ENCODE results near the gene CXCL16. TPM values are rescaled to one million over a fixed set of nuclear protein-coding genes. Genes with fewer than 3 reads are reported as not detected.

The CXCL16 gene
- total RNA-seq, 2 donors from 2014 or later: 2.2 to 4.3 TPM

GRCh38 chr17:4771519-4772234, 31.9 kb upstream of the CXCL16 start, which contains the start of gene TM4SF5:
Gene TM4SF5, plus strand, starts transcription at chr17:4771886. Its CDS starts 37 bp downstream, at chr17:4771923.
- Mint-ChIP-seq H3K36me3 (ENCODE audit: insufficient read depth in 2 of 2) (no peaks in the 10 kb centered on the region), H3K27ac (no peak within 1 kb of the TSS), H3K9me3 (no peaks in the 10 kb centered on the region), H3K4me3 (no peak within 1 kb of the TSS), H3K27me3 (ENCODE audit: low read depth) (no peaks in the 10 kb centered on the region), H3K4me1 (ENCODE audit: low read depth) (peaks cover 6% of the 10 kb centered on the region)
- peak in 1 of 2 donors; percentile 43 for ATAC-seq (replicated peaks in 1 of 2)
- no peak for DNase-seq

DNA sequence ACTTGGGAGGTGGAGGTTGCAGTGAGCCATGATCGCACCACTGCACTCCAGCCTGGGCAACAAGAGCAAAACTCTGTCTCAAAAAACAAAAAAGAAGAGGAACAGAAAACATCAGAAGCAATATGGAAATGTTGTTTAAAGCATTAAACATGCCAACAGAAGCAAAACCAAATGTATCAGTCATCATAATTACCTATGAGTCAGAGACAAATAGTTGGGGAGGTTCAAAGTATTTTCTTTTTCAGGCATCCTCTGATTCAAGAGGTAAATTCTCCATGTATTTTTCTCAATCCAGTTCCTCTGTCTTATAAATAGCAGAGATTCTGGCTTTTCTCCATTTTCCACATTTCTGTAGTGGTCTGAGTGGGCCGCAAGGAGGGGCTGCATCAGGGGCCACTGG, 29.9 kb upstream of the CXCL16 start:
- Mint-ChIP-seq H3K27me3 (ENCODE audit: low read depth) (no peaks in the 10 kb centered on the region), H3K27ac (no peak overlapping the region), H3K9me3 (no peaks in the 10 kb centered on the region), H3K4me3 (no peak overlapping the region), H3K4me1 (ENCODE audit: low read depth) (peaks cover 6% of the 10 kb centered on the region), H3K36me3 (ENCODE audit: insufficient read depth in 2 of 2) (no peaks in the 10 kb centered on the region)
- ATAC-seq (replicated peaks in 1 of 2): no peak
- no peak for DNase-seq

DNA sequence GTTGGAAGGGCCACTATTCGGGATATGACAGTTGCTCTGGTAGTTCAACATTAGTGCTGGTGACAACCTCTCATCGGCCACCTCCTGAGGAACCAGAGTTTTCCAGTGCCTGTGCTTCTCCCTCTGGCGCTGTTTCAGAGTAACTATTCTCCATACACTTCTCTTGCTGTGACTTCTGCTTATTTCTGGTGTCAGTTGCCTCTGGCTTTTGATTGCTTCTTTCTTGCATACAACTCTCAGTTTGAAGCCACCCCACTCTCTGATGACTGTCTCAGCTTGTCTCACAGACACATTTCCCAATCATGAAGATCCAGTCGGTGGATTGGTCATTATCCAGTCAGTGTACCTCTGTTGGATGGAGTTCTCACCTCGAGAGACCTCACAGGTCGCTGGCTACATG, 28.6 kb upstream of the CXCL16 start:
- H3K4me3 Mint-ChIP-seq: no peak overlapping the region
- no peaks in the 10 kb centered on the region for H3K36me3 Mint-ChIP-seq (ENCODE audit: insufficient read depth in 2 of 2)
- no peak overlapping the region for H3K27ac Mint-ChIP-seq
- H3K27me3 Mint-ChIP-seq (ENCODE audit: low read depth): no peaks in the 10 kb centered on the region
- H3K9me3 Mint-ChIP-seq: no peaks in the 10 kb centered on the region
- H3K4me1 Mint-ChIP-seq (ENCODE audit: low read depth): peaks cover 6% of the 10 kb centered on the region
- DNase-seq (no peak), ATAC-seq (replicated peaks in 1 of 2) (no peak)

DNA sequence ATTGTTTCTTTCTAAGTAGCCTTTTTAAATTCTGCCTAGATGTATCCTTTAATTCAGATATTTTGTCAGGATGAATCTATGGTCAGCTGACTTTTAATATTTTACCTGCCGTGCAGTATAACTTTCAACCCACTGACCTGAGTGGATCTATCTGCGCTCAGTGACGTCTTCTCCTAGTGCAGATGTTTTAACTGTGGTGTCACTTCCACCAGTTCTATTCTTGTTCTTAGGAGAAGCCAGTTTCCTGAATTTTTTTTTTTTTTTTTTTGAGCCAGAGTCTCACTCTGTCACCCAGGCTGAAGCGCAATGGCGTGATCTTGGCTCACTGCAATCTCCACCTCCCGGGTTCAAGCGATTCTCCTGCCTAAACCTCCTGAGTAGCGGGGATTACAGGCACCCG, 27.0 kb upstream of the CXCL16 start:
- no peak overlapping the region for H3K27ac Mint-ChIP-seq
- H3K36me3 Mint-ChIP-seq (ENCODE audit: insufficient read depth in 2 of 2): no peaks in the 10 kb centered on the region
- H3K27me3 Mint-ChIP-seq (ENCODE audit: low read depth): no peaks in the 10 kb centered on the region
- H3K4me1 Mint-ChIP-seq (ENCODE audit: low read depth): peaks cover 3% of the 10 kb centered on the region
- no peaks in the 10 kb centered on the region for H3K9me3 Mint-ChIP-seq
- no peak for DNase-seq
- no peak overlapping the region for H3K4me3 Mint-ChIP-seq
- ATAC-seq (replicated peaks in 1 of 2): no peak

DNA sequence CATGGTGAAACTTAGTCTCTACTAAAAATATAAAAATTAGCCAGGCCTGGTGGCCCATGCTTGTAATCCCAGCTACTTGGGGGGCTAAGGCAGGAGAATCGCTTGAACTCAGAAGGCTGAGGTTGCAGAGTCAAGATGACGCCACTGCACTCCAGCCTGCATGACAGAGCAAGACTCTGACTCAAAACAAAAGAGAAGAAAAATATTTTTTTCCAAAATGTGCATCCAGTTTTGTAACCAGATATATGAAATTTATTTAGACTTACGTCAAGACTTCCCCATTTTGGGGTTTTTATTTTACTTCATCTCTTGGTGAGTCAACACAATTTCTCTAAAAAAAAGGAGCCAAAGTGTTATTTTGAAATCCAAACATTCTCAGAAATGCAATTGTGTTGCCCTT, 26.5 kb upstream of the CXCL16 start:
- H3K36me3 Mint-ChIP-seq (ENCODE audit: insufficient read depth in 2 of 2): no peaks in the 10 kb centered on the region
- no peaks in the 10 kb centered on the region for H3K4me1 Mint-ChIP-seq (ENCODE audit: low read depth)
- no peaks in the 10 kb centered on the region for H3K9me3 Mint-ChIP-seq
- ATAC-seq (replicated peaks in 1 of 2) (no peak), DNase-seq (no peak)
- no peak overlapping the region for H3K27ac Mint-ChIP-seq
- H3K27me3 Mint-ChIP-seq (ENCODE audit: low read depth): no peaks in the 10 kb centered on the region
- H3K4me3 Mint-ChIP-seq: no peak overlapping the region

- no peak overlapping the region for H3K4me3 Mint-ChIP-seq
- H3K27ac Mint-ChIP-seq: no peak overlapping the region
- DNase-seq: no peak
- no peak for ATAC-seq (replicated peaks in 1 of 2)
- H3K4me1 Mint-ChIP-seq (ENCODE audit: low read depth): no peaks in the 10 kb centered on the region
- H3K27me3 Mint-ChIP-seq (ENCODE audit: low read depth): no peaks in the 10 kb centered on the region
- H3K9me3 Mint-ChIP-seq: no peaks in the 10 kb centered on the region
- no peaks in the 10 kb centered on the region for H3K36me3 Mint-ChIP-seq (ENCODE audit: insufficient read depth in 2 of 2)
Measured at GRCh38 chr17:4764595-4764994, 24.9 kb upstream of the CXCL16 start.

DNA sequence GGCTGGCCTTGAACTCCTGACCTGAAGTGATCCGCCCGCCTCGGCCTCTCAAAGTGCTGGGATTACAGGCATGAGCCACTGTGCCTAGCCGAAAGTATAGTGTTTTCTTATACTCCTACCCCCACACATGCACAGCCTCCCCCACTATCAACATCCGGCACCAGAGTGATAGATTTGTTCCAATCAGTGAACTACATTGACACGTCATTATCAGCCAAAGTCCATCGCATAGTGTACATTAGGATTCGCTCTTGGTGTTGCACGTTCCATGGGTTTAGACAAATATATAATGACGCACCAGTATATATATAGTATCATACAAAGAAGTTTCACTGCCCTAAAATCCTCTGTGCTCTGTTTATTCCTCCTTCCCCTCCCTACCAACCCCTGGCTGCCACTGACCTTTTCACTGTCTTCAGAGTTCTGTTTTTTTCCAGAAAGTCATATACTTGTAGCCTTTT, 20.1 kb upstream of the CXCL16 start:
- Mint-ChIP-seq H3K4me1 (ENCODE audit: low read depth) (no peaks in the 10 kb centered on the region), H3K9me3 (no peaks in the 10 kb centered on the region), H3K4me3 (no peak overlapping the region), H3K27me3 (ENCODE audit: low read depth) (peaks cover 7% of the 10 kb centered on the region), H3K36me3 (ENCODE audit: insufficient read depth in 2 of 2) (no peaks in the 10 kb centered on the region), H3K27ac (no peak overlapping the region)
- DNase-seq: no peak
- no peak for ATAC-seq (replicated peaks in 1 of 2)

GRCh38 chr17:4753392-4753791, 13.7 kb upstream of the CXCL16 start:
- H3K9me3 Mint-ChIP-seq: no peaks in the 10 kb centered on the region

DNA sequence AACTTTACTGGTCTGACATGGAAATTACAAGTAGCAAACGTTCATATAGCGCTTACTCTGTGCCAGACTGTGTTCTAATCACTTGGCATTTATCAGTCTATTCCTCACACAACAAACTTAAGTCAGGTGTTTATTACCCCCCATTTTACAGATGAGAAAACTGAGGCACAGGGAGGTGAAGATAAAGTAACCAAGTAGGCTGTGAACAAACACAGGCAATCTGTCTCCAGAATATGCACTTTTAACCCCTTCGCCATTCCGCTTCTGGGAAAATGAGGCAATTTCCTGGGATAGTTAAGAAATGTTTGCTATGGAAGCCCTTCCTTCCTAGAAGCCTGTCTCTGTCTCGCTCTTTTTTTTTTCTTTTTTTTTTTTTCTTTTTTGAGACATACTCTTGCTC, 12.2 kb upstream of the CXCL16 start:
- ATAC-seq (replicated peaks in 1 of 2): no peak
- H3K27me3 Mint-ChIP-seq (ENCODE audit: low read depth): peaks cover 25% of the 10 kb centered on the region
- H3K9me3 Mint-ChIP-seq: no peaks in the 10 kb centered on the region
- no peak for DNase-seq
- no peaks in the 10 kb centered on the region for H3K36me3 Mint-ChIP-seq (ENCODE audit: insufficient read depth in 2 of 2)
- H3K27ac Mint-ChIP-seq: no peak overlapping the region
- H3K4me1 Mint-ChIP-seq (ENCODE audit: low read depth): peaks cover 12% of the 10 kb centered on the region
- no peak overlapping the region for H3K4me3 Mint-ChIP-seq

More at GRCh38 chr17:4753392-4753791, 13.7 kb upstream of the CXCL16 start:
- Mint-ChIP-seq H3K36me3 (ENCODE audit: insufficient read depth in 2 of 2) (no peaks in the 10 kb centered on the region), H3K4me3 (no peak overlapping the region), H3K27me3 (ENCODE audit: low read depth) (peaks cover 25% of the 10 kb centered on the region), H3K4me1 (ENCODE audit: low read depth) (peaks cover 2% of the 10 kb centered on the region), H3K27ac (no peak overlapping the region)
- ATAC-seq (replicated peaks in 1 of 2) (no peak), DNase-seq (no peak)

- no peaks in the 10 kb centered on the region for H3K9me3 Mint-ChIP-seq
- peaks cover 18% of the 10 kb centered on the region for H3K4me1 Mint-ChIP-seq (ENCODE audit: low read depth)
- H3K36me3 Mint-ChIP-seq (ENCODE audit: insufficient read depth in 2 of 2): no peaks in the 10 kb centered on the region
- H3K27me3 Mint-ChIP-seq (ENCODE audit: low read depth): peaks cover 25% of the 10 kb centered on the region
- no peak for ATAC-seq (replicated peaks in 1 of 2)
- H3K4me3 Mint-ChIP-seq: no peak overlapping the region
- no peak for DNase-seq
- H3K27ac Mint-ChIP-seq: no peak overlapping the region
Measured at GRCh38 chr17:4750606-4751005, 10.9 kb upstream of the CXCL16 start.

- DNase-seq (no peak), ATAC-seq (replicated peaks in 1 of 2) (no peak)
- no peaks in the 10 kb centered on the region for H3K36me3 Mint-ChIP-seq (ENCODE audit: insufficient read depth in 2 of 2)
- H3K4me3 Mint-ChIP-seq: peak overlapping the region in 1 of 2 donors; percentile 78
- peaks cover 18% of the 10 kb centered on the region for H3K4me1 Mint-ChIP-seq (ENCODE audit: low read depth)
- no peak overlapping the region for H3K27ac Mint-ChIP-seq
- peaks cover 11% of the 10 kb centered on the region for H3K27me3 Mint-ChIP-seq (ENCODE audit: low read depth)
- H3K9me3 Mint-ChIP-seq: no peaks in the 10 kb centered on the region
Measured at GRCh38 chr17:4748686-4749085, 9.0 kb upstream of the CXCL16 start.

GRCh38 chr17:4747847-4748246, 8.1 kb upstream of the CXCL16 start:
- peaks cover 8% of the 10 kb centered on the region for H3K27me3 Mint-ChIP-seq (ENCODE audit: low read depth)
- H3K27ac Mint-ChIP-seq: peak overlapping the region; percentile 51
- H3K4me1 Mint-ChIP-seq (ENCODE audit: low read depth): peaks cover 18% of the 10 kb centered on the region
- H3K9me3 Mint-ChIP-seq: no peaks in the 10 kb centered on the region
- no peaks in the 10 kb centered on the region for H3K36me3 Mint-ChIP-seq (ENCODE audit: insufficient read depth in 2 of 2)
- ATAC-seq (replicated peaks in 1 of 2): peak; percentile 81 to 93
- peak; percentile 30 to 40 for DNase-seq
- peak overlapping the region; percentile 76 to 78 for H3K4me3 Mint-ChIP-seq

- peaks cover 23% of the 10 kb centered on the region for H3K27me3 Mint-ChIP-seq (ENCODE audit: low read depth)
- DNase-seq (no peak), ATAC-seq (replicated peaks in 1 of 2) (no peak)
- H3K27ac Mint-ChIP-seq: no peak overlapping the region
- H3K9me3 Mint-ChIP-seq: no peaks in the 10 kb centered on the region
- H3K36me3 Mint-ChIP-seq (ENCODE audit: insufficient read depth in 2 of 2): peaks cover 0 to under 1% of the 10 kb centered on the region in 2 donors
- peaks cover 22% of the 10 kb centered on the region for H3K4me1 Mint-ChIP-seq (ENCODE audit: low read depth)
- peak overlapping the region in 1 of 2 donors; percentile 22 for H3K4me3 Mint-ChIP-seq
Measured at GRCh38 chr17:4744999-4745969, 5.6 kb upstream of the CXCL16 start.
